GM10266 (cell line): ENCODE data around the gene GRID2IP.
"Not testable (repeated sequence)": the region's sequence is repeated elsewhere in the genome, so short reads cannot be mapped to it uniquely, and the experiment has no call there.

Experiments used
- DNase-seq: peaks from one replicate; pipeline ENCODE4 v3.0.0; 2012; ENCODE audit errors: extremely low spot score
- CTCF ChIP-seq: IDR thresholded peaks from 2 replicates; pipeline ENCODE4 v1.5.1; 2012; ENCODE audit warnings: mild to moderate bottlenecking, low read depth; ENCODE audit not compliant: control insufficient read depth, insufficient read depth; ENCODE audit errors: missing control alignments

GRID2IP gene

DNA sequence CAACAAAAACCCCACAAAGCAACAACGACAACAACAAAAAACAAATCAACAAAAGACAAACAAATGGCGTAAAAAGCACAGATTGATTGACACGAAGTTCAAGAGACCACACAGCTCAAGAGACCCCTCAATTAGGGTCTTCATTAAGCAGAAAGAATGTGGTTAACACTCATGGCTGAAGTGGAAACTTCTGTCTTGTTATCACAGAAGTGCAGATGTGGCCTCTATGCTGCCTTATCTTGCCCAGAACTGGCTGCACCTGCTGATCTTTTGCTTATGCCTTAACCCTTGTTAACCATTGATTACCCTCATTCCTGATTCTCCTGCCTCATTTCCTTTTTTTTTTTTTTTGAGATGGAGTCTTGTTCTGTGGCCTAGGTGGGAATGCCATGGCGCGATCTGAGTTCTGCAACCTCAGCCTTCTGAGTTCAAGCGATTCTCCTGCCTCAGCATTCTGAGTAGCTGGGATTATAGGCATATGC lies 100.0 kb downstream of the GRID2IP start:
- no peak for TF ChIP-seq CTCF
- DNase-seq = no peak

DNA sequence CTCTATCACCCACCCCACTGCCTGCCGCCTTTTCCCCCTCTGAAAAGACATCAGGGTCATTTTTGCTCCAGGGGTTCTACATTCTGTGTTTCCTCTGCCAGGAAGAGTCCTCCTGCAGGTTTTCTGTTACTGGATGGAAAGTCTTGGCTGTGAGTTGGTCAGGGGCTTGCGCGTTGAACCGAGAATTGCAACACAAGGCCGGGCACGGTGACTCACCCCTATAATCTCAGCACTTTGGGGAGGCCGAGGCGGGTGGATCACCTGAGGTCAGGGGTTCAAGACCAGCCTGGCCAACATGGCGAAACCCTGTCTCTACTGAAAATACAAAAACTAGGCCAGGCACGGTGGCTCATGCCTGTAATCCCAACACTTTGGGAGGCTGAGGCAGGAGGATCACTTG lies 100.7 kb downstream of the GRID2IP start:
- not testable (repeated sequence) for DNase-seq

DNA sequence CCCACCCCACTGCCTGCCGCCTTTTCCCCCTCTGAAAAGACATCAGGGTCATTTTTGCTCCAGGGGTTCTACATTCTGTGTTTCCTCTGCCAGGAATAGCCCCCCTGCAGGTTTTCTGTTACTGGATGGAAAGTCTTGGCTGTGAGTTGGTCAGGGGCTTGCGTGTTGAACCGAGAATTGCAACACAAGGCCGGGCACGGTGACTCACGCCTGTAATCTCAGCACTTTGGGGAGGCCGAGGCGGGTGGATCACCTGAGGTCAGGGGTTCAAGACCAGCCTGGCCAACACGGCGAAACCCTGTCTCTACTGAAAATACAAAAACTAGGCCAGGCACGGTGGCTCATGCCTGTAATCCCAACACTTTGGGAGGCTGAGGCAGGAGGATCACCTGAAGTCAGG lies 101.4 kb downstream of the GRID2IP start:
- DNase-seq = not testable (repeated sequence)

GRCh38 chr7:6448943-6449543 lies 102.2 kb downstream of the GRID2IP start:
- TF ChIP-seq CTCF = no peak
- no peak for DNase-seq

GRCh38 chr7:6447581-6448199 lies 103.6 kb downstream of the GRID2IP start, which contains the start of gene DAGLB:
Gene DAGLB, minus strand, starts transcription at chr7:6447954. Its CDS starts 112 bp downstream, at chr7:6447842.
- no peak for TF ChIP-seq CTCF
- peak; percentile 96 for DNase-seq
